ENCODE measurements around the gene KCNA1. TPM values are rescaled to one million over a fixed set of nuclear protein-coding genes. Genes with fewer than 3 reads are reported as not detected.

KCNA1 gene
- total and polyA plus RNA-seq, 8 donors = 0.15 to 5.4 (median 1.9) TPM; not detected in 4

DNA sequence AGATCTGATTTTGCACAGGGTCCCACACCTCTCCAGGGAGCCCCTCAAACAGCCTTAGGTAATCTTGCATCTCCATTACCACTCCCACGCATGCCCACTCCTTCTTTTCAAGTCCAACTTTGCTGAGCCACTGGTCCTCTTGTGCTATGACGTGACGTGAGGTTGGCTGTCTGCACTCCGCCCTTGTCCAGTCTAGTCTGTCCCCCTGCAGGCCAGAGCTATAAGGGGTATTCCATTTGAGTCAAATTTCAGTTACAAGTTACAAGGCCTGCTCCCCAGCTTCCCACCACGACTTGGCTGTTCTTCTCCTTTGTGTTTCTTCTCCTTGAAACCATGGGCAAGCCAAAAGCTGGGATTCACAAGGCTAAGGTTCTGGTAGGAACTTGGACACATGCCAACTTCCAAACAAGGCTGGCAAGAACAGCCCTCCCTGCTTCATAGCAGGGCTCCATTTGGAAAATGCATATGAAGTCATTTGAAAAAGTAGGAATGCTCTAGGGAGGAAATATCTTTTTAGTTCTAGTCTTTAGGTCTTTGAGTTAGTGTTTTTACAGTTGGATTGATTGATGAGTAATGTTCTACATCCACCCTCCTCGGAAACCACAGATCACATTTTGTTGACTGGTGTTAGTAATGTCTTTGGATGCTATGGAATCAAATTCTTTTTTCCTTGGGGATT is 49.1 kb downstream of the KCNA1 start:
- Histone ChIP-seq H3K9me3 (no peaks in the 10 kb centered on the region), H3K27ac (no peak overlapping the region), H3K4me1 (no peaks in the 10 kb centered on the region), H3K36me3 (no peaks in the 10 kb centered on the region), H3K27me3 (peaks cover 0 to 72% (median 6%) of the 10 kb centered on the region in 3 donors), H3K4me3 (no peak overlapping the region)
- intact Hi-C loops (cut with DNase I; ENCODE audit: low total_unique reads) = no loop called here
- DNase-seq = no peak
- 61 to 80% (median 74%) methylated on average over 6 of the region's 6 CpGs for WGBS, 5 donors
- no peak for TF ChIP-seq POLR2A (IDR thresholded peaks at IDR 0.05)
- TF ChIP-seq EP300 (IDR thresholded peaks at IDR 0.05) = no peak
- TF ChIP-seq POLR2AphosphoS5 (IDR thresholded peaks at IDR 0.05) = no peak
- TF ChIP-seq, protein P1, sequence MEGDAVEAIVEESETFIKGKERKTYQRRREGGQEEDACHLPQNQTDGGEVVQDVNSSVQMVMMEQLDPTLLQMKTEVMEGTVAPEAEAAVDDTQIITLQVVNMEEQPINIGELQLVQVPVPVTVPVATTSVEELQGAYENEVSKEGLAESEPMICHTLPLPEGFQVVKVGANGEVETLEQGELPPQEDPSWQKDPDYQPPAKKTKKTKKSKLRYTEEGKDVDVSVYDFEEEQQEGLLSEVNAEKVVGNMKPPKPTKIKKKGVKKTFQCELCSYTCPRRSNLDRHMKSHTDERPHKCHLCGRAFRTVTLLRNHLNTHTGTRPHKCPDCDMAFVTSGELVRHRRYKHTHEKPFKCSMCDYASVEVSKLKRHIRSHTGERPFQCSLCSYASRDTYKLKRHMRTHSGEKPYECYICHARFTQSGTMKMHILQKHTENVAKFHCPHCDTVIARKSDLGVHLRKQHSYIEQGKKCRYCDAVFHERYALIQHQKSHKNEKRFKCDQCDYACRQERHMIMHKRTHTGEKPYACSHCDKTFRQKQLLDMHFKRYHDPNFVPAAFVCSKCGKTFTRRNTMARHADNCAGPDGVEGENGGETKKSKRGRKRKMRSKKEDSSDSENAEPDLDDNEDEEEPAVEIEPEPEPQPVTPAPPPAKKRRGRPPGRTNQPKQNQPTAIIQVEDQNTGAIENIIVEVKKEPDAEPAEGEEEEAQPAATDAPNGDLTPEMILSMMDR (IDR thresholded peaks at IDR 0.05) = no peak

DNA sequence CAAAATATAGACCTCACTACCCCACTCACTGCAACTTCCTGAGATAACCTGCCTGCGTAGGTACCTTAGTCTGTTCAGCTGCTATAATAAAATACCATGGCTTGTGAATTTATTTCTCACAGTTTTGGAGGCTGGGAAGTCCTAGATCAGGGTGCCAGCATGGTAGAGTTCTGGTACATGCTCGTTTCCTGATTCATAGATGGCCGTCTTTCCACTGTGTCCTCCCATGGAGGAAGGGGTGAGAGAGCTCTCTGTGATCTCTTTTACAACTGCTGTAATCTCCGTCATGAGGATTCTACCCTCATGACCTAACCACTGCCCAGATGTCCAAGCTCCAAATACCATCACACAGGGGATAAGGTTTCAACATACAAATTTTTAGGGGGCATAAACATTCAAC is 49.7 kb downstream of the KCNA1 start:
- no peak for TF ChIP-seq POLR2A (IDR thresholded peaks at IDR 0.05)
- TF ChIP-seq, protein P1 (IDR thresholded peaks at IDR 0.05) = no peak
- TF ChIP-seq POLR2AphosphoS5 (IDR thresholded peaks at IDR 0.05) = no peak
- no peak for TF ChIP-seq EP300 (IDR thresholded peaks at IDR 0.05)
- Histone ChIP-seq H3K4me3 (no peak overlapping the region), H3K9me3 (no peaks in the 10 kb centered on the region), H3K27me3 (peaks cover 0 to 72% (median 6%) of the 10 kb centered on the region in 3 donors), H3K27ac (no peak overlapping the region), H3K4me1 (no peaks in the 10 kb centered on the region), H3K36me3 (no peaks in the 10 kb centered on the region)
- 79 to 93% (median 83%) methylated on average over 4 of the region's 4 CpGs for WGBS, 5 donors
- DNase-seq = no peak
- intact Hi-C loops (cut with DNase I; ENCODE audit: low total_unique reads) = no loop called here

DNA sequence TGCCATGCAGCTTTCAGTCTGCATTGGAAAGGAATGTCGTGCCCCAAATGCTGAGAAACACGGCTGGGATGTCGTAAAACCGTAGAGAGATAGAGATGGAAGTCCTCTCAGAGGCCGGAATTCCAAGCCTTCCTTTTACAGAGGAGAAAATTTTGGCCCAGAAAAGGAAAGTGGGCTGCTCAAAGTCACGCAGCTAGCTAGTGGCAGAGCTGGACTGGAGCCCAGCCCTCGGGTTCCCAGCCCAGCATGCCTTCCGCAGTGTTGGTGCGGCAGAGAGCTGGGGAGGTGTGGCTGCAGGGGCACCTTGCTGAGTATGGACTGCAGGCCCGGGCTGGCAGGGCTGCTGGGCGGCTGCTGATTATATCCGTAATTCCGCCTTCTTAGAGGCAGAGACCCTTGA is 50.3 kb downstream of the KCNA1 start:
- peak in 1 of 2 donors; percentile 49 for DNase-seq
- Histone ChIP-seq H3K27me3 (peaks cover 0 to 72% (median 12%) of the 10 kb centered on the region in 3 donors), H3K27ac (peak overlapping the region in 1 of 5 donors; percentile 29), H3K36me3 (no peaks in the 10 kb centered on the region), H3K4me3 (no peak overlapping the region), H3K9me3 (no peaks in the 10 kb centered on the region), H3K4me1 (no peaks in the 10 kb centered on the region)
- TF ChIP-seq POLR2AphosphoS5 (IDR thresholded peaks at IDR 0.05) (no peak), POLR2A (IDR thresholded peaks at IDR 0.05) (no peak), EP300 (IDR thresholded peaks at IDR 0.05) (no peak)
- TF ChIP-seq, protein P1 (IDR thresholded peaks at IDR 0.05) = no peak
- intact Hi-C loops (cut with DNase I; ENCODE audit: low total_unique reads) = no loop called here
- 48 to 57% (median 49%) methylated on average over 9 to 13 of the region's 13 CpGs for WGBS, 5 donors

DNA sequence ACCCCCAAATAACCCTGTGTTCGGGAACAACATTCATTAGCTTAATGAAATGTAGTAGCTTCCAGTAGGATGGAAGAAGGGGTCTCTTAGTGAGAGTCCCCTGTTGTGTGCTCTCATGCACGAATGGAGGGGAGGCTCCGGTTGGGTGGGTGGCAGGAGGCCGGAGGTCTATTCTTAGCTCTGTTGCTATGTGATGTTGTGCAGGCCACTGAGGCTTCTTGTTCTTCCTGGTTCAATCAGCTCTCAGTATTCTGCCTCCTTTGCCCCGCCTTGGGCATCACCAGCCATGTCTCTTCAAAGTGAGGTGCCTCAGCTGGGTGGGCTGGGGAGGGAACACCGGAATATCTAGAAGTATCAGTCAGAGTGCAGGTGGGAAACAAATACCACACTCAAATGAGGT is 50.8 kb downstream of the KCNA1 start:
- H3K27me3 ChIP-seq = peaks cover 0 to 70% (median 17%) of the 10 kb centered on the region in 3 donors
- 75 to 85% (median 85%) methylated on average over 6 of the region's 6 CpGs for WGBS, 5 donors
- peak overlapping the region in 1 of 5 donors; percentile 29 for H3K27ac ChIP-seq

More for the DNA sequence above, 50.8 kb downstream of the KCNA1 start:
- DNase-seq = peak in 1 of 2 donors; percentile 38
- Histone ChIP-seq H3K4me3 (no peak overlapping the region), H3K9me3 (no peaks in the 10 kb centered on the region), H3K36me3 (no peaks in the 10 kb centered on the region), H3K4me1 (no peaks in the 10 kb centered on the region)
- intact Hi-C loops (cut with DNase I; ENCODE audit: low total_unique reads) = no loop called here
- TF ChIP-seq POLR2A (IDR thresholded peaks at IDR 0.05) = no peak
- no peak for TF ChIP-seq POLR2AphosphoS5 (IDR thresholded peaks at IDR 0.05)
- TF ChIP-seq EP300 (IDR thresholded peaks at IDR 0.05) = no peak
- TF ChIP-seq, protein P1 (IDR thresholded peaks at IDR 0.05) = no peak
